Esophagus squamous epithelium (tissue), 5 donors: Measurements from ENCODE around the gene BBS9. TPM values are rescaled to one million over a fixed set of nuclear protein-coding genes. Genes with fewer than 3 reads are reported as not detected.

ENCODE experiments used
- DNase-seq: peaks from one replicate; lab custom pipeline; 2025; lab: John Stamatoyannopoulos, UW
- H3K27ac ChIP-seq, 4 donors: fragments of 200-600 bp; sonication (generic); one replicate each; pipeline ENCODE4 v1.5.1; 2016 to 2019; ENCODE audit warnings: mild to moderate bottlenecking in 1 of 4
- H3K27me3 ChIP-seq, 4 donors: fragments of 200-600 bp; sonication (generic); 1 replicate in 3 of 4; 2 replicates in 1 of 4; pipeline versions ENCODE4 v1.5.1 to v1.6.0; 2017 to 2021; ENCODE audit warnings: antibody characterized with exemption in 1 of 4
- H3K36me3 ChIP-seq, 3 donors: fragments of 200-600 bp; sonication (generic); one replicate each; pipeline ENCODE4 v1.5.1; 2016 to 2019
- H3K4me1 ChIP-seq, 3 donors: fragments of 200-600 bp; sonication (generic); one replicate each; pipeline ENCODE4 v1.5.1; 2017 to 2019
- H3K4me3 ChIP-seq, 4 donors: fragments of 200-600 bp; sonication (generic); 1 replicate in 3 of 4; 2 replicates in 1 of 4; pipeline ENCODE4 v1.5.1; 2016 to 2019; ENCODE audit warnings: mild to moderate bottlenecking in 2 of 4, moderate library complexity in 1 of 4
- H3K9me3 ChIP-seq, 3 donors: fragments of 200-600 bp; sonication (generic); one replicate each; pipeline ENCODE4 v1.5.1; 2016 to 2019
- POLR2A ChIP-seq, 4 donors: fragments of 450-650 bp; IDR thresholded peaks; one replicate each; pipeline ENCODE4 v1.6.1; 2017; ENCODE audit warnings: antibody characterized with exemption in 4 of 4, mild to moderate bottlenecking in 4 of 4, moderate library complexity in 3 of 4
- WGBS, 2 donors: methylation state at CpG; one replicate each; pipeline ENCODE4 v1.1.5; 2018; 5-methylcytosine and 5-hydroxymethylcytosine counted together
- intact Hi-C: fragments of 100-400 bp; cut with DNase I; formaldehyde crosslinking; loops from one replicate; pipeline ENCODE4 v1.15.0; 2022
- total RNA-seq, 4 donors: library from RNA; depleted of rRNA; stranded (reverse); fragments of >200 nt; gene quantifications; one replicate each; pipeline ENCODE4 v1.1.0, GENCODE V29; 2016
- TF ChIP-seq, protein P1 (sequence below), 6 experiments: fragments of 450-650 bp in 4 of 6; fragments of 200-600 bp in 2 of 6; sonication (generic) in 2 of 6; IDR thresholded peaks; one replicate each; pipeline ENCODE4 v1.5.1; 2016 to 2019; ENCODE audit warnings: antibody characterized with exemption in 6 of 6, mild to moderate bottlenecking in 4 of 6, moderate library complexity in 4 of 6
- donor health status: DM: yes; HTN: yes; CAD: no.

The BBS9 gene
- total RNA-seq, 4 donors from 2014 or later, result 4.8 to 16.8 (median 7.6) TPM

DNA sequence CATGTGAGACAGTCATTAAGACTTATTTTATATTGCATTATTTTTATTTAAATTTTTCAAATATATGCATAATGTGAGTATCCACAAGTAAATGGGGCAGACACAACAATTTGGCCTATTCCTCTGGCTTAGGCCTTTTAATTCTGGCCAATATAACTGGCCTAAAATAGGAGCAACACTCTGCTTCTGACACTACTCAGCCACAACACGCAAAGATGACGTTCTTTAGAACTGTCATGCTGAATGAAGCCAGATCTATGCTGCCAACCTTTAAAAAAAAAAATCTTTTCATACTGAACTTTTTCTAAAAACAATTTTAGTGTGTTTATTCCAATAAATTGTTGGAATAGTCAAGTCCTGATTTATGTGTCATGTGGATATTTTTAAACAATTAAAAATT is 421.0 kb downstream of the BBS9 start:
- no peak overlapping the region for H3K4me3 ChIP-seq
- intact Hi-C loops, result no loop called here
- H3K27ac ChIP-seq, result no peak overlapping the region
- no peak for DNase-seq
- no peaks in the 10 kb centered on the region for H3K27me3 ChIP-seq
- no peaks in the 10 kb centered on the region for H3K4me1 ChIP-seq
- no peak for TF ChIP-seq POLR2A (IDR thresholded peaks at IDR 0.05)
- TF ChIP-seq, protein P1, sequence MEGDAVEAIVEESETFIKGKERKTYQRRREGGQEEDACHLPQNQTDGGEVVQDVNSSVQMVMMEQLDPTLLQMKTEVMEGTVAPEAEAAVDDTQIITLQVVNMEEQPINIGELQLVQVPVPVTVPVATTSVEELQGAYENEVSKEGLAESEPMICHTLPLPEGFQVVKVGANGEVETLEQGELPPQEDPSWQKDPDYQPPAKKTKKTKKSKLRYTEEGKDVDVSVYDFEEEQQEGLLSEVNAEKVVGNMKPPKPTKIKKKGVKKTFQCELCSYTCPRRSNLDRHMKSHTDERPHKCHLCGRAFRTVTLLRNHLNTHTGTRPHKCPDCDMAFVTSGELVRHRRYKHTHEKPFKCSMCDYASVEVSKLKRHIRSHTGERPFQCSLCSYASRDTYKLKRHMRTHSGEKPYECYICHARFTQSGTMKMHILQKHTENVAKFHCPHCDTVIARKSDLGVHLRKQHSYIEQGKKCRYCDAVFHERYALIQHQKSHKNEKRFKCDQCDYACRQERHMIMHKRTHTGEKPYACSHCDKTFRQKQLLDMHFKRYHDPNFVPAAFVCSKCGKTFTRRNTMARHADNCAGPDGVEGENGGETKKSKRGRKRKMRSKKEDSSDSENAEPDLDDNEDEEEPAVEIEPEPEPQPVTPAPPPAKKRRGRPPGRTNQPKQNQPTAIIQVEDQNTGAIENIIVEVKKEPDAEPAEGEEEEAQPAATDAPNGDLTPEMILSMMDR (IDR thresholded peaks at IDR 0.05), result no peak
- H3K36me3 ChIP-seq, result no peaks in the 10 kb centered on the region
- WGBS, 2 donors, result 89 to 100% methylated on average over 2 of the region's 2 CpGs
- no peaks in the 10 kb centered on the region for H3K9me3 ChIP-seq

DNA sequence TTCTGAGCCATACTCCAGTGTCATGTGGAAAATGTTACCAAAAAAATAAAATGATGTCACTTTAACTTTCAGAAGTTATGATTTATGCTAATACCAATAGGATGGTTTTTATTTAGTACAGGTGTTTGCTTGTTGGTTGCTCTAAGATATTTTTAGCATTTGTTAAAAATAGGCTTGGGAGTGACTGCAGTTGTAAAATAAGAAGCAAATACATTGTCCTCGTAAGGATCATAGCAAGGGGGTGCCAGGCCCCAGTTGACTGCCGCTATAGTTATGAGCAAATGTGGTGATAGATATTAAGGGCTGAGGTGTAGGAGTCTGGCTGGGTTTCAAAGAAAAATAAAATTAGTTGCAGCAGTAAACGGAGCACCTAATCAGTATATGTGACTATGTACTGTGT is 421.6 kb downstream of the BBS9 start:
- no peak for TF ChIP-seq POLR2A (IDR thresholded peaks at IDR 0.05)
- TF ChIP-seq, protein P1 (IDR thresholded peaks at IDR 0.05), result no peak
- 69 to 95% methylated on average over 3 of the region's 3 CpGs for WGBS, 2 donors
- no peaks in the 10 kb centered on the region for H3K4me1 ChIP-seq
- H3K36me3 ChIP-seq, result no peaks in the 10 kb centered on the region
- no peaks in the 10 kb centered on the region for H3K27me3 ChIP-seq
- intact Hi-C loops, result no loop called here
- no peaks in the 10 kb centered on the region for H3K9me3 ChIP-seq
- no peak for DNase-seq
- H3K4me3 ChIP-seq, result no peak overlapping the region
- no peak overlapping the region for H3K27ac ChIP-seq

DNA sequence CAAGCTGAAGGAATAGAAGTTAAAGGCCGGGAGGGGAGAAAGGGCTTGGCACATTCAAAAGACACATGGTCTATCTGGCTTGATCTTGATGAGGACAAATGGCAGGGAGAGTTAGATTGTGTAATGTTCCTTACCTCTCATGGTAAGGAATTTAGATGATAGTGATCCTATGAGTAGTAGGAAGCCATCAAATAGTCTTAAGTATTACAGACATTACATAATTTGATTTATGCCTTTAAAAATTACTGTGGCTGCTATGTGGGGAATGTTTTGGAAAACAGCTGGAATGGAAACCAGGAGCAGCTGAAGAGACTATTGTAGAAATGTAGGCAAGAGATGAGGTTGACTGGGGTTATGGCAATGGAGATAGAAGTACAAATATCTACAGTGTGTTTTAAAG is 424.7 kb downstream of the BBS9 start:
- H3K4me3 ChIP-seq, result no peak overlapping the region
- no peak overlapping the region for H3K27ac ChIP-seq
- 30 to 86% methylated on average over 1 of the region's 1 CpG for WGBS, 2 donors
- intact Hi-C loops, result no loop called here
- no peaks in the 10 kb centered on the region for H3K9me3 ChIP-seq
- H3K27me3 ChIP-seq, result no peaks in the 10 kb centered on the region
- no peak for DNase-seq
- TF ChIP-seq POLR2A (IDR thresholded peaks at IDR 0.05), result no peak
- TF ChIP-seq, protein P1 (IDR thresholded peaks at IDR 0.05), result no peak
- no peaks in the 10 kb centered on the region for H3K36me3 ChIP-seq
- H3K4me1 ChIP-seq, result no peaks in the 10 kb centered on the region

DNA sequence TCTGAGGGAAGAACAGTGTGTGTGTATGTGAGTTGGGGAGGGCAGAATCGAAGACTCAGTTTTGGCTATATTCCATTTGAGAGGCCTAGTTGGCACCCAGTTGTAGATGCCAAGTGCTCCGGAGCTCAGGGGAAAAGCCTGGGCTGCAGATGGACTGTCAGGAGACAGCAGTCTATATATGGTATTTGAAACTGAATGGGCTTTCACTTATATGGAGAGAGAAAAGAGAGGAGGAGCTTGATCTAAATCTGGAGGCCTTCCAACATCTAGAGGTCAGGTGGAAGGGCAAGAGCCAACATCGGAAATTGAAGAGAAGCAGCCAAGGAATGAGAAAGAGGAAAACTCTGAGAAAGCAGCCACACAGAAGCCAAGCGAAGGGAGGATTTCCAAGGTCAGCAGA is 425.2 kb downstream of the BBS9 start:
- H3K36me3 ChIP-seq, result no peaks in the 10 kb centered on the region
- H3K27me3 ChIP-seq, result no peaks in the 10 kb centered on the region
- no peak overlapping the region for H3K27ac ChIP-seq
- intact Hi-C loops, result no loop called here
- H3K4me3 ChIP-seq, result no peak overlapping the region
- TF ChIP-seq, protein P1 (IDR thresholded peaks at IDR 0.05), result no peak
- no peak for TF ChIP-seq POLR2A (IDR thresholded peaks at IDR 0.05)
- DNase-seq, result no peak
- no peaks in the 10 kb centered on the region for H3K4me1 ChIP-seq
- 79 to 84% methylated on average over 4 of the region's 4 CpGs for WGBS, 2 donors
- H3K9me3 ChIP-seq, result no peaks in the 10 kb centered on the region

DNA sequence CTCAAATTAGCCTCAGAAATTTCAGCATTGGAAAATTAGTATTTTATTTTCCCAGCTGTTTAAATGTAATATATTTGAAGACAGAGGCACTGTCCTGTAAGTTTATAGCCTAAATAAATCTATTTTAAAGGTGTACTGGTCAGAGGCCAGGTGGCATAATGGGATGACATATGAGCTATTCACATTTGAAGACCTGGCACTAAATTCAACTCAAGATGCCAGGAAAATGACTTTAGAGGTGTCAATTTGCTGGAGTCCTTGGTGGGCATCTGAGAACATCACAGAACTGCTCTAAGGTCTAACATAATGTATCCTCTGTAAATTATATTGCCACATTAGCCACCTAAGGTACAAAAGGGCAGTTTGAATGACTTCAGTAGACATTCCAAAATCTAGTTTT is 427.1 kb downstream of the BBS9 start:
- no peak overlapping the region for H3K4me3 ChIP-seq
- H3K36me3 ChIP-seq, result no peaks in the 10 kb centered on the region
- no peaks in the 10 kb centered on the region for H3K4me1 ChIP-seq
- no peak for TF ChIP-seq POLR2A (IDR thresholded peaks at IDR 0.05)
- TF ChIP-seq, protein P1 (IDR thresholded peaks at IDR 0.05), result no peak
- DNase-seq, result no peak
- no peak overlapping the region for H3K27ac ChIP-seq
- intact Hi-C loops, result no loop called here
- no peaks in the 10 kb centered on the region for H3K27me3 ChIP-seq
- no peaks in the 10 kb centered on the region for H3K9me3 ChIP-seq
